GM12865 (cell line): ENCODE results near the gene AADACL3.

Source experiments
- DNase-seq: peaks from one replicate; pipeline ENCODE4 v3.0.0; 2010; ENCODE audit warnings: low read depth
- H3K4me3 ChIP-seq: 2 replicates; pipeline ENCODE4 v1.5.1; 2011; ENCODE audit warnings: mild to moderate bottlenecking, low read depth, low read length, control low read depth
- TF ChIP-seq, protein P1 (sequence below): IDR thresholded peaks from 2 replicates; pipeline ENCODE4 v1.5.1; 2011; ENCODE audit warnings: low read length, control low read depth, low read depth, inconsistent platforms; ENCODE audit not compliant: insufficient read depth; ENCODE audit errors: missing control alignments

Gene AADACL3

DNA sequence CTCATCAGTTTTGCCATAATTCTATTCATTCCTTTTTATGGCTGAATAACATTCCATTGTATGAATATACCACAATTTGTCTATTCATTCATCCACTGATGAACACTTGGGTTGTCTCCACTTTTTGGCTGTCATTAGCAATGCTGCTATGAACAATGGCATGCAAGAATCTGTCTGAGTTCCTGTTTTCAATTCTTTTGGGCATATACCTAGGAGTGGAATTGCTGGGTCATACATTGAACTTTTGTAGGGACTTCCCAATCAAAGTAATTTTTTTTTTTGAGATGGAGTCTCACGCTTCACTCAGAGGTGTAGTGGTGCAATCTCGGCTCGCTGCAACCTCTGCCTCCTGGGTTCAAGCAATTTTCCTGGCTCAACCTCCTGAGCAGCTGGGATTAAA, 37.1 kb upstream of the AADACL3 start:
- H3K4me3 ChIP-seq: no peak overlapping the region
- no peak for DNase-seq
- TF ChIP-seq, protein P1, sequence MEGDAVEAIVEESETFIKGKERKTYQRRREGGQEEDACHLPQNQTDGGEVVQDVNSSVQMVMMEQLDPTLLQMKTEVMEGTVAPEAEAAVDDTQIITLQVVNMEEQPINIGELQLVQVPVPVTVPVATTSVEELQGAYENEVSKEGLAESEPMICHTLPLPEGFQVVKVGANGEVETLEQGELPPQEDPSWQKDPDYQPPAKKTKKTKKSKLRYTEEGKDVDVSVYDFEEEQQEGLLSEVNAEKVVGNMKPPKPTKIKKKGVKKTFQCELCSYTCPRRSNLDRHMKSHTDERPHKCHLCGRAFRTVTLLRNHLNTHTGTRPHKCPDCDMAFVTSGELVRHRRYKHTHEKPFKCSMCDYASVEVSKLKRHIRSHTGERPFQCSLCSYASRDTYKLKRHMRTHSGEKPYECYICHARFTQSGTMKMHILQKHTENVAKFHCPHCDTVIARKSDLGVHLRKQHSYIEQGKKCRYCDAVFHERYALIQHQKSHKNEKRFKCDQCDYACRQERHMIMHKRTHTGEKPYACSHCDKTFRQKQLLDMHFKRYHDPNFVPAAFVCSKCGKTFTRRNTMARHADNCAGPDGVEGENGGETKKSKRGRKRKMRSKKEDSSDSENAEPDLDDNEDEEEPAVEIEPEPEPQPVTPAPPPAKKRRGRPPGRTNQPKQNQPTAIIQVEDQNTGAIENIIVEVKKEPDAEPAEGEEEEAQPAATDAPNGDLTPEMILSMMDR: no peak

DNA sequence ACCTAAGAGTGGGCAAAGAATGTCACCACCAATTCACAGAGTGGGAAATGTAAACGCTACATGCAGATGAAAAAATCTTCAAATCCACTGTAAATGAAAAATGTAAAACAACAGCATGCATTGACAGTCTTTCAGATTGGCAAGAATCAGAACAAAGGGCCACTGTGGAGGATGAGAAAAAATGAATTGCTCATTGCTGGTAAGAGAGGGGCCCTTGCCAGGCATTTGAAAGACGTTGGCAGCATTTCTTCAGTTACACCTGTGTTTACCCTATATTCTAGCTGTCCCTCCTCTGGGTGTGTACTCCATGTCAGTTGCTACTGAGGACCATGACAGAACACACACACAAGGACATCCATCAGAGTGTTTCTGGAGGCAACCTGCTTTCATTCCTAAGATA, 25.8 kb upstream of the AADACL3 start:
- H3K4me3 ChIP-seq: no peak overlapping the region
- TF ChIP-seq, protein P1: no peak
- DNase-seq: no peak

DNA sequence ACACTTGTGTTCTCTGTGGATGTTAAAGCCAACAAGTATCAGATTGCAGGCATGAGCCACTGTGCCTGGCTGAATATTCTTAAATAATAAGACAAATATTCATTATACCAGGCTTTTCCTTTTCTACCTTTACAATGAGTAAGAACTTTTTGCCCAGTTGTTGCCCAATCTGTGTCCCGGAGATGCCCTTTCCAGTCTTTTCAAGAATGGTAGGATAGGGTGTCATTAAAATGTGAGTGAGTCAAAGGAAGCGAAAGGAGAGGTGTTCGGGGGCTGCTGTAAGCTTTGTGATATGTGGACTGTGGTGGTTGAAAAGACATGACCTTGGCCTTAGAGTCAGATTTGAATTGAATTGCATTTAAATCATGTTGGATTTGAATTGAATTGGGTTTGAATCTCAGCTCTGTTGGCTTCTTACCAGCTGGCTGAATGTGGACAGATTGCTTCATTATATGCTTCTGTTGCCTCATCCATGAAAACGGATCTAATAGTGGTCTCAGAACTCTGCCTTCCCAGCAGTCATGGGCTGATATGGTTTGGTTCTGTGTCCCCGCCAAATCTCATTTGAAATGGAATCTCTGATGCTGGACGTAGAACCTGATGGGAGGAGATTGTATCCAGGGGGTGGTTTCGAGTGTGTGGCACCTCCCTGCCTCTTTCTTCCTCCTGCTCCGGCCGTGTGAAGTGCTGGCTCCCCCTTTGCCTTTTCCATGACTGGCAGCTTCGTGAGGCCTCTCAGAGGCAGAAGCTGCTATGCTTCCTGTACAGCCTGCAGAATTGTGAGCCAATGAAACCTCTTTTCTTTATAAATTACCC, 22.7 kb upstream of the AADACL3 start:
- H3K4me3 ChIP-seq: no peak overlapping the region
- no peak for DNase-seq
- TF ChIP-seq, protein P1: no peak

DNA sequence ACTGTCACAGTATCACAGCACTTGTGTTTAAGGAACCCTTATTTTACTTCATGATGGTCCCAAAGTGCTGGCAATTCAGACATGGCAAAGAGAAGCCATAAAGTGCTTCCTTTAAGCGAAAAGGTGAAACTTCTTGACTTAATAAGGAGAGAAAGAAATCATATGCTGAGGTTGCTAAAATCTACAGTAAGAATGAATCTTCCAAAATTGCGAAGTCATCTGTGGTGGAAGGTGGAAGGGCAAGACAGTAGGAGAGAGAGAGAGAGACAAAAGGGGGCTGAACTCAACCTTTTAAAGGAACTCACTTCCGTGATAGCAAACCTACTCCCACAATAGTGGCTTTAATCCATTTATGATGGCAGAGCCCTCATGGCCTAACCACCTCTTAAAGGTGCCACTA, 19.3 kb upstream of the AADACL3 start:
- DNase-seq: no peak
- no peak overlapping the region for H3K4me3 ChIP-seq
- TF ChIP-seq, protein P1: no peak

DNA sequence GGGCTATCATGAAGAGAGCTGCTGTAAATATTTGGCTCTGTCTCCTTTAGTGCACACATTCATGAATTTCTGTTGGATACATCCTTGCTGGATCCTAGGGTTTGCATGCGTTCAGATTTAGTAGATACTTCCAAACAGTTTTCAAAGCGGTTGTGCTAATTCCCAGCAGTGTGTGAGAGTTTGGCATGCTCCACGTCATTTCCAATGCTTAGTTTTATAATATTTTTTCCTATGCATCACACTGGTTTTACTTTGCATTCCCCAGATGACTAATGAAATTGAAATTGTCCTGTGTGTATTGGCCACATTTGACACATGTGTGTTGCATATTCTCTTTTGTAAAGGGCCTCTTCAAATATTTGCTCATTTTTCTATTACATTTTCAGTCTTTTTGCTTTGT, 18.5 kb upstream of the AADACL3 start:
- TF ChIP-seq, protein P1: no peak
- DNase-seq: no peak
- no peak overlapping the region for H3K4me3 ChIP-seq

DNA sequence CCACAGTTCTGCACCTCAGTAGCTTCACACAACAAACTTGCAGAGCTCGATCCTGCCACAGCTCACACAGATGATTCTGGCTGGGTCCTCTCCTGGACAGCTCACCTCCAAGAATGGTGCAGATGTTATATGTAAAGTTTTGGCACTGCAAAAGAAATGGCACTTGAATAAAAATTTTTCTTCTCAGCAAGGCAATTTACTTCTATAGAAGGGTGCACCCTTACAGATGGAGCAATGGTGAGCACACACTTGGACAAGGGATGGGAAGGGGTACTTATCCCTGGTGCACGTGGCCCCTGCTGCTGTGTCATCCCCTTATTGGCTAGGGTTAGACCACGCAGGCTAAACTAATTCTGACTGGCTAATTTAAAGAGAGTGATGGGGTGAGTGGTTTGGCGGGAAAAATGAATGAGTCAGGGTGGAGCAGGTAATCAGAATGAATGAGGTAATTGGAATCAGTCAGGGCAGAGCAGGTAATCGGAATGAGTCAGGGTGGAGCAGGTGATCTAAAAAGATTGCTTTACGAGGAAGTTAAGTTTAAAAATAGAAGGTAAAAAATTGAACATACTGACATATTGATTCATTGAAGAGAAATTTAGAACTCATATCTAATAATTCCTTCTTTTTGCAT, 12.0 kb upstream of the AADACL3 start:
- no peak overlapping the region for H3K4me3 ChIP-seq
- TF ChIP-seq, protein P1: no peak
- no peak for DNase-seq

DNA sequence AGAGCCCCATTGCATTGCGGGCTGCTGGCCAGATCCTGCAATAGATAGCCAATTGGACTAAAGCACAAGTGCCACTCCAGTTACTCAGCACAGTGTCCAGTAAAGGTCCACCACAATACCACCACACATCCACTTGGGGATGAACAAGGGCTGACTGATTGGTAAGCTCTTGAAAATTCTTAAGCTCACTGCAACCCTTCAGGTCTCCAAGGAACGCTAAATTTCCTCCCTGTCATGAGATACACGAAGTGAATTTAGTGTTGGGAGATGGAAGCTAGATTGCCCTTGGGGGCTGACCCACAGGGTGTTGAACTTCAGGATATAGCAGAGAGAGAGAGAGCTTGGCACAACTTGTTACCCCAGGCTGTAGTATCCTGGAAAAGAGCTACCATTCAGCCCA, 9.8 kb upstream of the AADACL3 start:
- TF ChIP-seq, protein P1: no peak
- no peak overlapping the region for H3K4me3 ChIP-seq
- no peak for DNase-seq
